ENCODE measurements around the gene NAE1. TPM values are rescaled to one million over a fixed set of nuclear protein-coding genes. Genes with fewer than 3 reads are reported as not detected.

NAE1 gene
- total RNA-seq, 4 donors from 2014 or later, result 33.6 to 51.3 (median 43.0) TPM

DNA sequence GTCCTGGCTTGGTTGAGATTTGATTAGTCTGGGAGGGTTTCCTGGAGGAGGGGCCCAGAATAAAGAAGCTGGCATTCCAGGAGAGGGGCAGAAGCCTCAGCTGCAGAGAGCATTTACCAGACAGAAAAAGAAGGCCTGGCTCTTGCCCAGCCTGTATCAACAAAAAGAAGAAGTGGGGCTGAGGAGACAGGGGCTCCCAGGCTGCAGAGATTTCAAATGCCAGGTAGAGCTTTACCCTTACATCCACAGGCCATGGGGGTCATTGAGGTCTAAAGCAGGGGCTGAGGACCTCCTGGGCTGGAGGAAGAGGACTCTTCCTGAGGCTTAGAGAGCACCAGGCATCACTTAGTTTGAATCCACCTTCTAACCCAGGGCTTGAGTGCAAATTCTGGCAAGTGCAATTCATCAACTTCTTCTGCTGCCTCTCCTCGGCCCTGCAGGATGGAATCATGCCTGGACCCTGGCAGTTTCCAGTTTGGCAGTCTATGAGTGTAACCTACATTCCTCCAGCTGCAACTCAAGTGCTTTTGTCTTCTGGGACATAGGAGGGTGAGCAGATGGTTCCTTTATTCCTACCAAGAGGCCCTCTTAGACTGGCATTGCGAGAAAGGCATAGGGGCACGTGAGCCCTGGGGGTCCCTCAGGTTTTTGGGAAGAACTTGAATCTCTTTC lies 28.8 kb upstream of the NAE1 start:
- TF ChIP-seq POLR2A (IDR thresholded peaks at IDR 0.05), result no peak
- TF ChIP-seq, protein P1, sequence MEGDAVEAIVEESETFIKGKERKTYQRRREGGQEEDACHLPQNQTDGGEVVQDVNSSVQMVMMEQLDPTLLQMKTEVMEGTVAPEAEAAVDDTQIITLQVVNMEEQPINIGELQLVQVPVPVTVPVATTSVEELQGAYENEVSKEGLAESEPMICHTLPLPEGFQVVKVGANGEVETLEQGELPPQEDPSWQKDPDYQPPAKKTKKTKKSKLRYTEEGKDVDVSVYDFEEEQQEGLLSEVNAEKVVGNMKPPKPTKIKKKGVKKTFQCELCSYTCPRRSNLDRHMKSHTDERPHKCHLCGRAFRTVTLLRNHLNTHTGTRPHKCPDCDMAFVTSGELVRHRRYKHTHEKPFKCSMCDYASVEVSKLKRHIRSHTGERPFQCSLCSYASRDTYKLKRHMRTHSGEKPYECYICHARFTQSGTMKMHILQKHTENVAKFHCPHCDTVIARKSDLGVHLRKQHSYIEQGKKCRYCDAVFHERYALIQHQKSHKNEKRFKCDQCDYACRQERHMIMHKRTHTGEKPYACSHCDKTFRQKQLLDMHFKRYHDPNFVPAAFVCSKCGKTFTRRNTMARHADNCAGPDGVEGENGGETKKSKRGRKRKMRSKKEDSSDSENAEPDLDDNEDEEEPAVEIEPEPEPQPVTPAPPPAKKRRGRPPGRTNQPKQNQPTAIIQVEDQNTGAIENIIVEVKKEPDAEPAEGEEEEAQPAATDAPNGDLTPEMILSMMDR (IDR thresholded peaks at IDR 0.05), result no peak
- DNase-seq, result no peak
- H3K27me3 ChIP-seq, result no peaks in the 10 kb centered on the region
- H3K36me3 ChIP-seq, result no peaks in the 10 kb centered on the region
- no peak overlapping the region for H3K4me3 ChIP-seq
- no peak overlapping the region for H3K27ac ChIP-seq
- H3K4me1 ChIP-seq, result no peaks in the 10 kb centered on the region
- no peaks in the 10 kb centered on the region for H3K9me3 ChIP-seq

DNA sequence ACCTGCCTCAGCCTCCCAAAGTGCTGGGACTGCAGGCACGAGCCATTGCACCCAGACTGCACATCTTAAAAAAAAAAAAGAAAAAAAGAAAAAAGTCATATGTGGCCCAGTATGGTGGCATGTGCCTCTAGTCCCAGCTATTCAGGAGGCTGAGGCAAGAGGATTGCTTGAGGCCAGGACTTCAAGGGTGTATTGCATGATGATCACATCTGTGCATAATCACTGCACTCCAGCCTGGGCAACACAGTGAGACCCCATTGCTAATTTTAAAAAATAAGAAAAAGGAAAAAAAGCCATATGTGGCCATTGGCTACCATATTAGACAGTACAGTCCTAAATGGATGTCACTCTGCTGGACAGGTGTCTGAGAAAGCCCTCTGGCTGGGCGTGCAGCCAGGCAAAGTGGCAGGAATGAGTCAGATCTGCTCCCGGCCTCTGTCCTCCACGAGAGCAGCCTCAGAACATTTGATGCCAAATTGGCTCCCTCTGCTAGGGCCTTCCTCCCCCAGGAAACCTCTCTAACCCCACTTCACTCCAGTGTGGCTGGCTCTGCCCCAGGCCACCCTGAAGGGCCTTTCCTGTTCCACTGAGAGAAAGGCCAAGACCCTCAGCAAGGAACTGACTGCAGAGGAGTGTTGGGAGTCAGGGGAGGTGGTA lies 28.1 kb upstream of the NAE1 start:
- peak in 1 of 3 donors; percentile 57 for DNase-seq
- Histone ChIP-seq H3K27me3 (no peaks in the 10 kb centered on the region), H3K27ac (no peak overlapping the region), H3K4me1 (no peaks in the 10 kb centered on the region), H3K36me3 (no peaks in the 10 kb centered on the region), H3K4me3 (no peak overlapping the region), H3K9me3 (no peaks in the 10 kb centered on the region)
- TF ChIP-seq, protein P1 (IDR thresholded peaks at IDR 0.05), result no peak
- TF ChIP-seq POLR2A (IDR thresholded peaks at IDR 0.05), result no peak

DNA sequence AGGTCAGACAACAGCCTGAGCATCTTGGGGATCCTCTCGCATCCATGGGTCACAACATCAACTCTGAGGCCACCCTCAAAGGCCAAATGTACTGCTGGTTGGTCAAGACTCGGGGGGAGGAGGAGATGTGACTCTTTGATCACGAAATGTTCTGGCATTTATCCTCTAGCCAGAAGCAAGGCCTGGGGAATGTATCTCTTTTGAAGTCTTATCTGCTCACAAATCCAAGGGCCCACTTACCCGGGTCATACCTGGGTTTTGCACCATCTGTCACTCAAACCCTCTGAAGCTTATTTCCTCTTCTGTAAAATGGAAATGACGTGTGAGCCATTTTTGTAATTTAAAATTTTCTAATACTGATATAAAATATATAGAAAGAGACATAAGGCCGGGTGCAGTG lies 26.7 kb upstream of the NAE1 start:
- Histone ChIP-seq H3K4me1 (no peaks in the 10 kb centered on the region), H3K36me3 (no peaks in the 10 kb centered on the region), H3K27ac (no peak overlapping the region), H3K27me3 (no peaks in the 10 kb centered on the region), H3K4me3 (no peak overlapping the region), H3K9me3 (no peaks in the 10 kb centered on the region)
- no peak for TF ChIP-seq POLR2A (IDR thresholded peaks at IDR 0.05)
- DNase-seq, result no peak

DNA sequence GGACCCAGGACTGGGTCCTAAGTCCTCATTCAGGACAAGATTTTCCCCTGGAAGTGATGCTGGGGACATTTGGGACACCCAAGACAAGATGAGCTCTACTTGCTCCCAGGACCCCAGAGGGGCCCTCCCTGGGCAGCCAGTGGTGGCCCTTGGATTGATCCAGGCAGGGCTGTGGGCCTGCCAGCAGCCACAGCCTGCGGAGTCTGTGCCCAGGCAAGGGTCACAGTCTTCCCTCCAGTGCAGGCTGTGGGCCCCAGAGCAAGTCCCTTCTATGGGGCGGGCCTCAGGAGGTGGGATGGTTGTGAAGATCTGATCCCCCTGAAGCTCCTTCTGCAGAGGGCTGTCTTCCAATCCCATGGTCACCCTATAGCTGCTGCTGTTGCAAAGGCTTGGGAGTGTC lies 26.0 kb upstream of the NAE1 start:
- Histone ChIP-seq H3K9me3 (no peaks in the 10 kb centered on the region), H3K36me3 (no peaks in the 10 kb centered on the region), H3K4me1 (no peaks in the 10 kb centered on the region), H3K27me3 (no peaks in the 10 kb centered on the region), H3K4me3 (no peak overlapping the region), H3K27ac (no peak overlapping the region)
- no peak for TF ChIP-seq POLR2A (IDR thresholded peaks at IDR 0.05)
- TF ChIP-seq, protein P1 (IDR thresholded peaks at IDR 0.05), result no peak
- DNase-seq, result no peak

DNA sequence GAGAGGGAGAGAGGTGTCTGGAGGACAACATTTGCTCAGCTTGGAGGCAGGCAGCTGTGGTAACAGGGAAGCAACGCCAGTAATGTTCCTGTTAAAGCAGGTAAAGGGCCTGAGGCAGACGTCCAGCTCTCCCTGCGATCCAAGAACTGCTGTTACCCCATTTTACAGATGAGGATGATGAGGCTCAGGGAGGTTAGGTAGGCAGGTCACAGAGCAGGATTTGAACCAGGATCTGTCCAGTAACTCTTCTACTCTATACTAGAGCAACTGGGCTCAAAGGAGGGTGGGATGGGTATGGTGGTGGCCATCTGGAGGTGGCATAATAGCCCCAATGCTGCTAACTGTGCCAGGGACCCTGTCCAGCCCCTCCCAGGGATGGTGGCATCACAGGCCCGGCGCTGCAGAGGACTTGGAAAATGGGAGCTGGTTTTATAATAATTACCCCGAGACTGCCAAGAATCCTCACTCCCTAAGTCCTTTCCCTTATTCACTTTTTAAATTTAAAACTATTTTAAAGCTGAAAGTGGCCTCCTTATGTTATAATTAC lies 25.5 kb upstream of the NAE1 start:
- no peaks in the 10 kb centered on the region for H3K27me3 ChIP-seq
- TF ChIP-seq, protein P1 (IDR thresholded peaks at IDR 0.05), result no peak
- TF ChIP-seq POLR2A (IDR thresholded peaks at IDR 0.05), result no peak
- H3K36me3 ChIP-seq, result no peaks in the 10 kb centered on the region
- no peaks in the 10 kb centered on the region for H3K9me3 ChIP-seq
- H3K4me3 ChIP-seq, result no peak overlapping the region
- H3K4me1 ChIP-seq, result no peaks in the 10 kb centered on the region
- no peak for DNase-seq
- H3K27ac ChIP-seq, result no peak overlapping the region
